ENCODE measurements around the gene CAMKK1.
"Not testable (repeated sequence)": the region's sequence is repeated elsewhere in the genome, so short reads cannot be mapped to it uniquely, and the experiment has no call there.

Gene CAMKK1

GRCh38 chr17:3857261-3858105 lies 35.4 kb downstream of the CAMKK1 start:
- ATAC-seq: no peak
- peak overlapping the region in 1 of 2 donors; percentile 19 for H3K27ac Mint-ChIP-seq
- H3K27me3 Mint-ChIP-seq: no peaks in the 10 kb centered on the region
- DNase-seq: no peak
- H3K9me3 Mint-ChIP-seq: no peaks in the 10 kb centered on the region
- no peaks in the 10 kb centered on the region for H3K4me1 Mint-ChIP-seq
- no peak overlapping the region for H3K4me3 Mint-ChIP-seq

DNA sequence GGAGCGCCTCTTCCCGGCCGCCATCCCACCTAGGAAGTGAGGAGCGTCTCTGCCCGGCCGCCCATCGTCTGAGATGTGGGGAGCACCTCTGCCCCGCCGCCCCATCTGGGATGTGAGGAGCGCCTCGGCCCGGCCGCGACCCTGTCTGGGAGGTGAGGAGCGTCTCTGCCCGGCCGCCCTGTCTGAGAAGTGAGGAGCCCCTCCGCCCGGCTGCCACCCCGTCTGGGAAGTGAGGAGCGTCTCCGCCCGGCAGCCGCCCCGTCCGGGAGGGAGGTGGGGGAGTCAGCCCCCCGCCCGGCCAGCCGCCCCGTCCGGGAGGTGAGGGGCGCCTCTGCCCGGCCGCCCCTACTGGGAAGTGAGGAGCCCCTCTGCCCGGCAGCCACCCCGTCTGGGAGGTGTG lies 38.6 kb downstream of the CAMKK1 start:
- not testable (repeated sequence) for H3K4me1 Mint-ChIP-seq, H3K27ac Mint-ChIP-seq, H3K9me3 Mint-ChIP-seq, H3K4me3 Mint-ChIP-seq, ATAC-seq, DNase-seq
- H3K27me3 Mint-ChIP-seq: peaks cover 10% of the 10 kb centered on the region

GRCh38 chr17:3852561-3852960 lies 40.3 kb downstream of the CAMKK1 start:
- Mint-ChIP-seq H3K27ac (no peak overlapping the region), H3K4me1 (no peaks in the 10 kb centered on the region), H3K9me3 (no peaks in the 10 kb centered on the region), H3K4me3 (no peak overlapping the region), H3K27me3 (peaks cover 10% of the 10 kb centered on the region)
- DNase-seq: no peak
- no peak for ATAC-seq

DNA sequence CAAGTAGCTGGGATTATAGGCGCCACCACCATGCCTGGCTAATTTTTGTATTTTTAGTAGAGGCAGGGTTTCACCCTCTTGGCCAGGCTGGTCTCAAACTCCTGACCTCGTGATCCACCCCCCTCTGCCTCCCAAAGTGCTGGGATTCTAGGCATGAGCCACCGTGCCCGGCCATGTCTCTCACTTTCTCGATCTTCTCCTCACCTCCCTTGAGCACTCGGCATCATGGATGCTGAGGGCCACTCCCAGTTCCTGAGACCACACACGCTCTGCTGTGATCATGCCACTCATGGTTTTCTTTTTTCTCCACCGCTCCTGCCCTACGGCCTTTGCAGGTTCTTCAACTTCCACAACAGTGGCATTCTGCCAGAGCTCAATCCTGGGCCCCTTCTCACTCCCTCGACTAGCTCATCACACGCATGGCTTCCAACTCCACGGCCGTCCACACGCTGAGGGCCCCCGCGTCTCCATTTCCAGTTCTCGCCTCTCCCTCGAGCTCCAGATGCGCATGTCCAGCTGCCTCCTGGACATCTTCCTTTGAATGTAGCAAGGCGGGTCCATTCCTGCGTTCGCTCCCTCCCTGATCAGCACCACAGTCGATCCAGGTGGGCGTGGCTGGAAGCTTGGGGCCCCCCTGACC lies 41.3 kb downstream of the CAMKK1 start:
- peaks cover 7% of the 10 kb centered on the region for H3K4me1 Mint-ChIP-seq
- ATAC-seq: no peak
- H3K27me3 Mint-ChIP-seq: peaks cover 10% of the 10 kb centered on the region
- no peaks in the 10 kb centered on the region for H3K9me3 Mint-ChIP-seq
- DNase-seq: no peak
- no peak overlapping the region for H3K4me3 Mint-ChIP-seq
- no peak overlapping the region for H3K27ac Mint-ChIP-seq

- DNase-seq (no peak), ATAC-seq (no peak)
- no peak overlapping the region for H3K4me3 Mint-ChIP-seq
- H3K27me3 Mint-ChIP-seq: peaks cover 10% of the 10 kb centered on the region
- no peaks in the 10 kb centered on the region for H3K9me3 Mint-ChIP-seq
- peaks cover 28% of the 10 kb centered on the region for H3K4me1 Mint-ChIP-seq
- no peak overlapping the region for H3K27ac Mint-ChIP-seq
Observed at GRCh38 chr17:3848229-3848835, 44.5 kb downstream of the CAMKK1 start.

- peak overlapping the region in 1 of 2 donors; percentile 91 for H3K4me3 Mint-ChIP-seq
Observed at GRCh38 chr17:3847165-3847670, 45.6 kb downstream of the CAMKK1 start.

DNA sequence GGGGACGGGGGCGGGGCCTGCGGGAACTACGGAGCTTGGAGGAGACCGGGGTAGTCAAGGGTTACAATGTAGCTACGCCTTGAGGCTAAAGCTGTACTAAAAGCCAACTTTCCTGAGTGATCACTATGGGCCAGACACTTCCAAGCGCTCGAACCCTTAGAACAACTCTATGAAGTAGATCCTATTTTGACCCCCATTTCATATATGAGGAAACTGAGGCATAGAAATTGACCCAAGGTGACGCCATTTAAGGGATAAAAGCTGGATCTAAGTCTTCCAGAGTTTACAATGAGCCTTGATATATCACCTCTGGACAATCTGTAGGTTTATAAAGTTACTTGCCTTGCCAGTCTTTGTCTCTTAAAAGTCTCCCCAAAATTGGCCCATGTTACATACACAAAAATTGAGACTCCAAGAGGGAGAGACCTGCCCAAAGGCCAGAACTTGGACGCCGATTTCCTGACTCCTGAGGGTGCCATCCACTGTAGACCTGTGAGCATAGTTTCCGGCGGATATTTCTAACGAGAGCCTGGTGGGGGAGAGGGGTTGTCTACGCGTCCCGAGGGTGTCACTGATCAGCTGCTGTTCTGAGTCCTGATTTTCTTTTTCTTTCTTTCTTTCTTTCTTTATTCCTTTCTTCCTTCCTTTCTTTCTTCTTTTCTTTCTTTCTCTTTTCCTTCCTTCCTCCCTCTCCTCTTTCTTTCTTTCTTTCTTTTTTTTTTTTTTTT lies 46.3 kb downstream of the CAMKK1 start:
- no peak for ATAC-seq
- Mint-ChIP-seq H3K27me3 (peaks cover 5% of the 10 kb centered on the region), H3K27ac (peak overlapping the region; percentile 69 to 95), H3K4me3 (peak overlapping the region; percentile 91 to 96), H3K4me1 (peaks cover 30% of the 10 kb centered on the region), H3K9me3 (no peaks in the 10 kb centered on the region)
- no peak for DNase-seq

More at GRCh38 chr17:3847165-3847670, 45.6 kb downstream of the CAMKK1 start:
- Mint-ChIP-seq H3K27me3 (peaks cover 10% of the 10 kb centered on the region), H3K4me1 (peaks cover 30% of the 10 kb centered on the region), H3K9me3 (no peaks in the 10 kb centered on the region), H3K27ac (peak overlapping the region in 1 of 2 donors; percentile 95)
- DNase-seq (no peak), ATAC-seq (no peak)

DNA sequence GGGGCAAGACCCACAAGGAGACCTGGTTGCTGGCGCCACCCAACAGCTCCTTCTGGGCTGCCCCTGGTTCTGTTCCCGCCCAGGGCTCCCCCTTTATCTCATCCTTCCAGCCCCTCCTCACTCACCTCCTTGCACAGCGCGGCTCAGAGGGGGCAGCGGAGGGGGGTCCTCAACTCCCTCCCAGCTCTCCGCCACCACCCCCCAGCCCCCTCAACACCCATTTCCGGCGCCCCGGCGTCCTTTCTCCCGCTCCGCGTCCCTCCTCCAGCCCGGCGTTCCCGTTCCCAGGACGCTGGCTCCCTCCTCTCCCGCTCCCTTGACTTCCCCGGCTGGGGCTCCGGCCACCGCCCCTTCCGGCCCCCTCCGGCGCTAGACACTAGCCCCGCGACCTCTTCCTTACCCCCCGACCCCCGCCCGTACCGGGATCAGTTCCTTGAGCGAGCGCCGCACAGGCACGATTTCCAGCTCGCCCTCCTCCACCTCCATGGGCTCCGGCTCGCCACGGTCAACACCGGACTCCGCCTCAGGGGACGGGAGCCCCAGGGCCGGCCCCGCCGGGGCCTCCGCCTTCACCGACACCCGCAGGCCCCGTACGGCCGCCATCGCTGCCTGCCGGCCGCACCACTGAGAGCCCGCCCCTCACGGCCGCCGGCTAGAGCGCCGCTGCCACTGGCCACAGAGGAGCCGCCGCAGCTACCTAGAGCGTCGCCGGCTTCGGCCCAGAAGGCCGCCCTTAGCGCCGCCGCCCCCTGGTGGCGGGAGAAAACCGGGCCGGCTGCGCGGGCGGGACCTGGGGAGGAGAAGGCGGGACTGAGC lies 47.0 kb downstream of the CAMKK1 start, which contains the start of gene NCBP3:
TSS of gene NCBP3 (minus strand) at position 626 of the 816 bp plus-strand sequence. CDS start at position 603, 23 bp downstream.
- peak within 1 kb of the TSS; percentile 97 to 98 for H3K27ac Mint-ChIP-seq
- no peaks in the 10 kb centered on the region for H3K9me3 Mint-ChIP-seq
- H3K27me3 Mint-ChIP-seq: no peaks in the 10 kb centered on the region
- ATAC-seq (peak; percentile 97), DNase-seq (peak; percentile 95)
- H3K4me3 Mint-ChIP-seq: peak within 1 kb of the TSS; percentile 91 to 96
- H3K4me1 Mint-ChIP-seq: peaks cover 30% of the 10 kb centered on the region

DNA sequence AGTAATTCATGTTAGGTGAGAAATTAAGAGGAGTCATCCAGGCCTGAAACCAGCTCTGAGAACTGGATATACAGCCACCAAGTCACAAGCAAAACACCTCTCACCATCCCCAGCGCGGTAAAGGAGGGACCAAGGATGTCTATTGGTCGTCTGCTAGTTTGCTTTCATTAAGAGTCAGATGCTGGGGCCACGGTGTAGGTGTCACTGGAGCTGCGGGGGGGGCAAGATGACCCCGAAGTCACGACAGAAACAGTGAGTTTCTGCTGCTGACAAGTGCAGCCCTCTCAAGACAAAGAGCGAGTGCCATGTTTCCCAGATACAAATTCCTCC lies 47.6 kb downstream of the CAMKK1 start:
- peak; percentile 61 for ATAC-seq

GRCh38 chr17:3844556-3844955 lies 48.3 kb downstream of the CAMKK1 start:
- Mint-ChIP-seq H3K27ac (peak overlapping the region in 1 of 2 donors; percentile 12), H3K4me1 (peaks cover 33% of the 10 kb centered on the region), H3K4me3 (peak overlapping the region; percentile 91 to 96)
- not testable (repeated sequence) for H3K9me3 Mint-ChIP-seq, H3K27me3 Mint-ChIP-seq, ATAC-seq, DNase-seq

More for the DNA sequence above, 47.6 kb downstream of the CAMKK1 start:
- no peaks in the 10 kb centered on the region for H3K9me3 Mint-ChIP-seq
- H3K27me3 Mint-ChIP-seq: no peaks in the 10 kb centered on the region
- peaks cover 30% of the 10 kb centered on the region for H3K4me1 Mint-ChIP-seq
- peak overlapping the region; percentile 91 to 96 for H3K4me3 Mint-ChIP-seq
- peak; percentile 49 to 69 for DNase-seq
- H3K27ac Mint-ChIP-seq: peak overlapping the region; percentile 97 to 98

GRCh38 chr17:3843935-3844516 lies 48.8 kb downstream of the CAMKK1 start:
- H3K4me1 Mint-ChIP-seq: peaks cover 35% of the 10 kb centered on the region
- ATAC-seq: no peak
- H3K9me3 Mint-ChIP-seq: no peaks in the 10 kb centered on the region
- peak; percentile 33 to 47 for DNase-seq
- no peaks in the 10 kb centered on the region for H3K27me3 Mint-ChIP-seq
- no peak overlapping the region for H3K27ac Mint-ChIP-seq
- H3K4me3 Mint-ChIP-seq: peak overlapping the region; percentile 91 to 96

DNA sequence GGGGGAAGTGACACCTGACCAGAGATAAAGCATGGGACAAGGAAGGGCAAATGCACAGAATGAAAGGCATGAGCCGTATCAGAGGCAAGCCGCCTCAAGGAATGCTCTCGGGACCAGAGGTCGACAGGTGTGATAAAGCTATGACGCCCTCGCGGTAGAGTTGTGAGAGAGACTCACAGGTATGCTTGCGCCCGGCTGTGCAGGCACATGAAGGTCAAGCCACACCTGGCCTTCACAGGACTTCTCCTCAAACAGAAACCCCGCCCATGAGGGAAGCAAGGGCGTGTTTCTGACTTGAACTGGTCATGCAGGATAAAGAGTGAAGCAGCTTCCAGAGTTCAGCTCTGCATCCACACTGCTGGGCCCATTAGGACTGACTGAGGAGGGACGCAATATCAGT lies 54.6 kb downstream of the CAMKK1 start:
- ATAC-seq: no peak
- Mint-ChIP-seq H3K27me3 (no peaks in the 10 kb centered on the region), H3K4me1 (peaks cover 14% of the 10 kb centered on the region), H3K9me3 (no peaks in the 10 kb centered on the region), H3K4me3 (no peak overlapping the region), H3K27ac (peak overlapping the region in 1 of 2 donors; percentile 70)
- no peak for DNase-seq

DNA sequence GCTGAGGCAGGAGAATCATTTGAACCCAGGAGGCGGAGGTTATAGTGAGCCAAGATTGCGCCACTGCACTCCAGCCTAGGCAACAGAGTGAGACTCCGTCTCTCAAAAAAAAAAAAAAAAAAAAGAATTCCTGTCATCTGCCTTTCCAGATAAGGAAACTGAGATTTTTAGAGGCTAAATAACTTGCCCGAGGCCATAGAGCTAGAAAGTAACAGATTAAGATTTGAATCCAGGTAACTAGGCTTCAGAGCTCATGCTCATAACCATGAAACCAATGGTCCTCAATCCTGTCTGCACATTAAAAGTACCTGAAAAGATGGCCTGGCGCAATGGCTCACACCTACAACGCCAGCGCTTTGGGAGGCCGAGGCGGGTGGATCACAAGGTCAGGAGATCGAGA lies 56.3 kb downstream of the CAMKK1 start:
- Mint-ChIP-seq H3K9me3 (no peaks in the 10 kb centered on the region), H3K27me3 (no peaks in the 10 kb centered on the region), H3K27ac (peak overlapping the region in 1 of 2 donors; percentile 86)

More for the DNA sequence above, 56.3 kb downstream of the CAMKK1 start:
- DNase-seq (no peak), ATAC-seq (no peak)
- H3K4me3 Mint-ChIP-seq: no peak overlapping the region
- H3K4me1 Mint-ChIP-seq: peaks cover 13% of the 10 kb centered on the region
